ENCODE measurements around the gene TNRC6B.
A peak's percentile ranks its signal among the peaks of the same experiment; 100 is the strongest.
"Not testable (repeated sequence)": the region's sequence is repeated elsewhere in the genome, so short reads cannot be mapped to it uniquely, and the experiment has no call there.

The TNRC6B gene

DNA sequence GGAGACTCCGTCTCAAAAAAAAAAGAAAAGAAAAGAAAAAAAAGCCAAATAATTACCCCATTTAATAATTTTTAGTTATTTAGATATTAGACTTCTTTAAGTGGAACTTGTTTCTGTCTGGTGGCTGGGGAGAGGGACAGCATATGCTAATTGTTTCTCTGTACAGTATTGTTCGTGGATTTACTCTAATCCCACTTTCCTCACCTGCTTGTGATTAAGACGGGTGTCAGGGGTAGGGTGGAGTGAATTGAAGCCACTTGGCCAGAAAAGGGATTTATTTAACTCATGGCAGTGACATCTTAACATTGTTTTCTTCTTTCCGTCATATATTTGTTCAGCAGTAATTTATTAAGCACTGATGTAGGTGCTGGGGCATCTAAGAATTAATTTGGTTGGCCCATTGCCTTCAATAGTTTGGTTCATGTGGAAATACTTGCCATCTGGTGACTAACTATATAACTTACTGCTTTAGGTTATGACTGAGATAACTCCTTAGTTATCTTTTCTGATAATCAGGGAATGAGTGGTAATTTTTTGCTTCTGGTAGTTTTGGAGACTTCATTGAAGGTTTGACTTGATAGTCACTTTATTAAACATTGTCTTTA, 4.6 kb downstream of the TNRC6B start:
- DNase-seq = no peak

DNA sequence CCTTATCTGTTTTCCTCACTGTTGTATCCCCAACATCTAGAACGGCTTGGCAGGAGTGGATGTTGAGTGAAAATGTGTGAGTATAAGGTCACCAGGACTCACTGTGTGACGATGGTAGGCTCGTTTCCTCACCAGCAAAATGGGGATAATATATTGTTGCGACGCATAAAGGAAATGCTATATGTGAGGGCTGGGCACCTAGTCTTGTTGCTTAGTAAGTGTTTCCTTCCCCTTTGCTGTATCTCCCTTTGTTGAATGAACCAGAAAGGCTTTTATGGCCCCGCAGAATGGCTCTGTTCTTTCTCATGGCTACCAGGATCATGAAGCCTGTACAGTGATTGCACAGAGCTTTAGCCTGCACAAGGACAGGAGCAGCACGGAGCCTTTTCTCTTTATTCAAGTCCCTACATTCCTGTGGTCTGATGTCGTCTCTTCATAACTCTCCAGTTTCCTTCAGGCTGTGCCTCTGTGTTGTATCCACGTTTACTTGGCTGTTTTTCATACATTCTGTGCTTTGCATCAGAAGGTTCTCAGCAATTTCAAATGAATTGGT, 5.4 kb downstream of the TNRC6B start:
- no peak for DNase-seq

DNA sequence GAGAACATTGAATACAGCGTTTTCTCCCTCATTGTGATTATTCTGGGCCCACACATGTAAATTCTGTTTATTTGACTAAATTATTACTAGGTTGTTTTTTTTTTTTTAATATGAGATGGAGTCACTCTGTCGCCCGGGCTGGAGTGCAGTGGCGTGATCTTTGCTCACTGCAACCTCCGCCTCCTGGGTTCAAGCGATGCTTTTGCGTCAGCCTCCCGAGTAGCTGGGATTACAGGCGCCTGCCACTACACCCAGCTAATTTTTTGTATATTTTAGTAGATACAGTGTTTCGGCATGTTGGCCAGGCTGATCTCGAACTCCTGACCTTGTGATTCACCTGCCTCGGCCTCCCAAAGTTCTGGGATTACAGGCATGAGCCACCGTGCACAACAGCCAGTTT, 5.9 kb downstream of the TNRC6B start:
- DNase-seq = not testable (repeated sequence)

DNA sequence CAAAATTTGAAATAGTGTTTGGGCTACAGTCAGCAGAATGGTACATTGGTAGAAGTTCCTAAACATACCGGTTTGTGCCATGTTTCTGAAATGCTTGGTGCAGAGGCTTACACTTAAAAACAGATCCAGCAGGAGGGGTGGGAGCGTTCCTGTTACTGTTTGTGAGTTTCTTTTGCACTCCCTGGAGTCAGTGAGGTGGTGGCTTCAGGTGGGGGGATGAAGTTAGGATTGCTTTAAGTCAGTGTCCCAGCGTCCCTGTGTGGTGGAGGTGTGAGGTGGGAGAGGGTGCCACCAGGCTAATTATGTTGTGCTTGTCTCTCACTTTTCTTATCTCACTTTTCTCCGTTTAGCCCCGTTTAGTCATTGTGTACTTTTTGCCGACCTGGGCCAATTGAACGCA, 9.7 kb downstream of the TNRC6B start:
- no peak for DNase-seq

DNA sequence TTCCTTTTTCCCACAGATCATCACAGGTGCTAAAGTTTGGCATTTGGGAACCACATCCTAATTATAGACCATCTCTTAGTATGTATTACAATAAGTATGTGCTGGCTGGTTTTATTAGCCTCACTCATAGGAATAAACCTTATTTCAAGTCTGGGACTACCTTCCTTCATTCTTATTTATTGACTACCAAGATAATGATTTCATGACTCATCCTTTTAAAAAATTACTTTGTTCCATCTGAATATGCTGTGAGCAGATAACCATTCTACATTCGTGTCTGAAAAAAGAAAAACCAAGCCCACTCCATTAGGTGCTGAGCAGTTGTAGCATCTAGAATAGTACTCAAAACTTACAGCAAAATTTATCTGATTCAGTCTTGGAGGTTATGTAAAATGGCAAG, 12.3 kb downstream of the TNRC6B start:
- DNase-seq = no peak

DNA sequence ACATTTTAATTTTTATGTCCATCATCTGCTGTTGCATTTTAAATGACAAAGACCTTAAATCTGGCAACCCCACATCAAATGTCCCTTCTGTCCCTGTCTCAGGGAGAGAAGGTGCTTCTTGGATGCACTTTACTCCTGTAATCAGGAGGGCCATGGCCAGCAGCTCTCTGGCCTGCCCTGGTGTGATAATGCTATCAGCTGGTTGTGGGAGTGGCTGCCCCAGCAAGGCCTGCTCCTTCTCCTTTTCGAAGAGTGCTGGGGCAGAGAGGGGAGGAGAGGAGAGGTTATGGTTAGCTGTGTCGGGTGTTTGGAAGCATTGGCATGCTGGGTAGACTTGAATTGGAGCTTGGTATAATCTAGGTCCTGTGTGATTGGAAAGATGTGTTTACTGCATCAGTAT, 12.8 kb downstream of the TNRC6B start:
- no peak for DNase-seq

GRCh38 chr22:40193429-40194421, 16.0 kb downstream of the TNRC6B start:
- DNase-seq = no peak

DNA sequence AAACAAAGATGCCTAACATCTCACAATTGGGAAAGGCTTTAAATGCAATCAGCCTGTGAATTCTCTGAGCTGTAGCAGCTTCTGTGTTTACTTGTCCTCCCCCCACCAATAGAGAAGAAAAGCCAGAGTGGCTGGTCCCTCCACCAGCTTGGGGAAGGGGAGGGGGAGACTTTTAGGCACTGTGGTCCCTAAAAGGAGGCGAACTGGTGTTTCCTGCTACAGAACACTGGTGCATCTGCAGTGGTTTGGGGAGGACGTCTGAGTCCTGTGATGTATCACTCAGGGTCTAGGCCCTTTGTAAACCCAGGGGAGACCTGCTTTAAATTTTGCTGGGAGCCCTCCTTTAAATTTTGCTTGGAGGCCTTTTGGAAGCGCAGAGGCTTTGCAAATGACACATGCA, 16.9 kb downstream of the TNRC6B start:
- no peak for DNase-seq

DNA sequence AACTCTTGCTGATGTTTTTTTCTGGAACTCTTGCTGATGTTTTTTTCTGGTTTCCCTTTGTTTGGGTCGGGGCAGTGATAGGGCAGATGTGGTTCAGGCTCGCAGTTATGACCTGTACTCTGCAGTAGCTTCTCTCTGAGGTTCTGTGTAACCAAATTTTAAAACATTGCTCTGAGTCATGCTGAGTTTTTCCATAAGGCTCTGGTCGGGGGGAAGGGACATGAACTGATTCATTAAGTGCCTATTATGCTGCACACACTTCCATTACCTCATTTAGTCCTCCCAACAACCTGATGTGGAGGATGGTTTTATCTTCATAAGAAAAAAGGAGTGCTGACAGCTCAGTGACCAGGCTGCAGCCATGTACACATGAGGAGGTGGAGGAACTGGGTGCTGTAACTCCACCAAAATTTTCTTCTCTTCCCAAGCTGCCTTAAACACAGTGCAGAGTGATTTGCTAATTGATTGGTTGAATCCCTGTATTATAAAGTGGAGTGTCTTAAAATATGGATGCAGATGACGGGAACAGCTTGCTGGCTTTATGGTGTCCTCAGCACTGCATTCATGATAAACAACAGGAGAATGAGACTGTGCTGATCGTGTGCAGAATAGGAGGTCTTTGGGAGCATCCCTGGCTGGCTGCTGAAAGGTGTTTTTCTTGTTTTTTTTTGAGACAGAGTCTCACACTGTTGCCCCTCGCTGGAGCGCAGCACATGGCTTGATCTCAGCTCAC, 19.1 kb downstream of the TNRC6B start:
- peak; percentile 70 for DNase-seq

DNA sequence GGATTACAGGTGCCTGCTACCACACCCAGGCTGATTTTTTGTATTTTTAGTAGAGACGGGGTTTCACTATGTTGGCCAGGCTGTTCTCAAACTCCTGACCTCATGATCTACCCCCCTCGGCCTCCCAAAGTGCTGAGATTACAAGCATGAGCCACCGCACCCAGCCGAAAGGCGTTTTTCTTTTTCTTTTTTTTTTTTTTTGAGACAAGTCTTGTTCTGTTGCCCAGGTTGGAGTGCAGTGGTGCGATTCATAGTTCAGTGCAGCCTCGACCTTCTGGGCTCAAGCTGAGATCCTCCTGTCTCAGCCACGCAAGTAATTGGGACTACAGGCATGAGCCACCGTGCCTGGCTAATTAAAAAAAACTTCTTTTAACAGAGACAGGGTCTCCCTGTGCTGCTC, 19.7 kb downstream of the TNRC6B start:
- not testable (repeated sequence) for DNase-seq

DNA sequence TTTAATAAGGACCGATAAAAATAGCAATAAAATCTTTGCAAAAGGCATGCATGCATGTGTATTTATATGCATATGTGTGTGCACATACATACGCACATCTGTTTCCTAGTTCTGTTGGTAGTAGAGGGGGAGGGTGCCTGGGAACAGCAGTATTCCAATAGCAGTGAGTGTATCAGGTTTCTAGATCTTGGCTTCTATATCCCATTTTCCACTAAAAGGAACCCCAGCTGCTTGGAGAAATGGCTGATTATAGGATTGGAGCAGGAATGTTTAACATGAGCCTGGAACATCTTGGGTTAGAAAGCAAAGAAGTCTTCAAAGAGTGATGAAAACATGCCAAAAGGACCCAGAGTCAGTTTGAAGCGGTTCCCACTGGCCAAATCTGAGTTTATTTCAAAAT, 21.0 kb downstream of the TNRC6B start:
- no peak for DNase-seq

DNA sequence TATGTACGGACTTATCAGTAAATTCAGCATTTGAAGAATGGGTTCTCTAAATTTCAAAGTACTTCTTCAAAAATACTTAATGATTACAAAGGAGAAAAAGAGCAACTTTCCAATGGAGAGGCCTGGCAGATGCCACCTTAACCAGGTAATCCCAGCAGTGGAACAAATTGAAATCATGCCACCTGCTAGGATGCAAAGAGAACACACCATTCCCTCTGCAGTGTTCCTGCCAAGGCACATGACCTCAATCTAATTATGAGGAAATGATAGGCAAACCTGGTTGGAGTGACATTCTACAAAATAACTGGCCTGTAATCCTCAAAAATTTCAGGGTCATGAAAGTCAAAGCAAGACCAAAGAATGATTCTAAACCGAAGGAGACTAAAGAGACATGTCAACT, 21.5 kb downstream of the TNRC6B start:
- DNase-seq = no peak

DNA sequence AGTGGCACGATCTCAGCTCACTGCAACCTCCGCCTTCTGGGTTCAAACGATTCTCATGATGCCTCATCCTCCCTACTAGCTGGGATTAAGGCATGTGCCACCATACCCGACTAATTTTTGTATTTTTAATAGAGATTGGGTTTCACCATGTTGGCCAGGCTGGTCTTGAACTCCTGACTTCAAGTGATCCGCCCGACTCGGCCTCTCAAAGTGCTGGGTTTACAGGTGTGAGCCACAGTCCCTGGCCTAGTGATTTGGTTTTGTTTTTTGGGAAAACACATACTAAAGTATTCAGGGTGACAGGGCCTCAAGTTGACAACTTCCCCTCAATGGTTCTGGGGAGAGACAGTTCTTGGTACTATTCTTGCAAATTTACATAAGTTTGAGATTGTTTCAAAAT, 22.1 kb downstream of the TNRC6B start:
- no peak for DNase-seq

- DNase-seq = peak; percentile 40
Observed at GRCh38 chr22:40200795-40201530, 23.2 kb downstream of the TNRC6B start.

DNA sequence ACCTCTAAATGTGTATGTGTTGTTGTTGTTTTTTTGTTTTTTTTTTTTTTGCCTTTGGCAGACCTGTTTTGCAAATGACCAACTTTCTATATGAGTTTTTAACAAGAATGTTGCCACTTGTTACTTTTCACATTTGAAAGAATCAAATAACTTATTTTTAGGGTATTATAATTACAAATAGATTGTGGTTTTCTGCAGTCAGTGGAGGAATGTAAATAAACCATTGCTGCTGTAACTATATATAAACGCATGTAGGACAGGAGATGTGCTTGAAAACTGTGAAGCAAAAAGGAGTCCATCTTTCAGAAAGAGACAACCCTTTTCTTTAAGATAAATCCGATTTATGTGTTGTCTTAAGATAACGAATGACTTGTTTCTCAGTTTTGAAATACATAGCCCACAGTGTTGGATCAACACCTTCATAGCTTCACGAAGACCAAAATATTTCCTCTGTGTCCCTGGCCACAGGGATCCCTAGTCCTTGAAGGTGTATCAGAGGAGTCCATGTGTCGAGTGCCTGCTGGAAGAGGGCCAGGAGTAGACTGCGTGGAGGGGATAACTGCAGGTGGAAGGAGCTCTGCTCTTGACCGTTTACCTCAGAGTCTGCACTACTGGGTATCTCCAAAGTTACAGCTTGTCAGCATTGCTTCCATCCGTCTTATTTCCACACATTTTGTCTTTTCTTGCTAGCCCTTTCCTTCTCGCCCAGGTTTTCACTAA, 24.7 kb downstream of the TNRC6B start:
- DNase-seq = no peak

DNA sequence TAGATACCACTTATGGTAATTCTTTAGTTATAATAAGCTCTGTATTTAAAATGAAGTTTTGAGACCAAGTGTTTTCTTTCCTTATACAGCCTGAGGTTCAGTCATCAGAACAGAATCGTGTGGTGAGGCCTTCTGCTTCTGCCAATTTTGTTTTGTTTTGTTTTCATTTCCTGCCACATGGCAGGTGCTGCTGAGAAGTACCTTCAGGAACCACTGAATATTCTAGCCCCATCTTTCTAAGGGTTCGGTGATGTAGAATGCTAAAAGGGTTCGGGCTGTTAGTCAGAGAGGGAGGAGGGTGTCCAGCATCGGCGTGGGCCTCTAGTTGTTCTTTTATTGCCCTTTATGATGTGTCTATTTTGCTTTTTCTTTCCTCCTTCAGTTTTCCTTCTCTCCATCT, 25.8 kb downstream of the TNRC6B start:
- DNase-seq = peak; percentile 16

DNA sequence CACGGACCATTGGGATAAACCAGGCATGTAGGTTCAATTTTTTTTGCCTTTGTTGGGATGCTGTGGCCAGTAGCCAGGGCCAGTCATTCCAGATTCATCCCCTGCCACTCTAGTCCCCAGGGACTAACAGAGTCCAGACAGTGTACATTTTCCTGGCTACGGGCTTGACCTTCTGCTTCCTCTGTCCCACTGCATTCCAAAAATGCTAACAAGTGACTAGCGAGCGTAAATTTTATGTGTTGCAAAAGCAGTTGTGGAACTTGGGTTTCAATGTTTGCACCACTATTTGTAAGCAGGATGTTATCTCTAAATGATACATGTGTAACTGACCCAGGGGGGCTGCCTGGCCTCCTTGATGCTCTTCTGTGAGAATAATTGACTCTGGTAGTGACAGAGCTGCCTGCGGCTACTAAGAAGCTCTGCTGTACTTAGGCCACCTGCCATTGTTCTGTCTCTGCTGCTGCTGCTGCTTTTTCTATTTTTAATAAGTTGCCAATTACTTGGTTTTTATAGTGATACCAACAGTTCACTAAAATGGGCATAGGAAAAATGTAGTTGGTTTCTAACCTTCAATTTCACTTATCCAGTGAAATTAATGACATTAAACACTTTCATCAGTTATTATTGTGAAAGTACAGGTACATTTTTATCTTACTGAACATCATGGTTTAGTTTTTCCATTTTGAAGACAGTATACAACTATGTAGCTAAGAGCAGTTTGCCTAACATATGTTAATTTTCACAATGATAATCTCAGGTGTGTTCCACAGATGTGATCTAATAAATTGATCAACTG, 26.8 kb downstream of the TNRC6B start:
- DNase-seq = no peak

- DNase-seq = no peak
Observed at GRCh38 chr22:40206561-40206960, 28.8 kb downstream of the TNRC6B start.

GRCh38 chr22:40210818-40211217, 33.1 kb downstream of the TNRC6B start:
- DNase-seq = no peak

- DNase-seq = no peak
Observed at GRCh38 chr22:40211476-40212054, 33.8 kb downstream of the TNRC6B start.

GRCh38 chr22:40212121-40212520, 34.4 kb downstream of the TNRC6B start:
- DNase-seq = no peak
